ENCODE results near the gene RALGPS1.

GRCh38 chr9:126973651-126974529 lies 59.3 kb downstream of the RALGPS1 start:
- TF ChIP-seq CTCF (IDR thresholded peaks at IDR 0.05) (no peak), EP300 (IDR thresholded peaks at IDR 0.05) (no peak), POLR2A (IDR thresholded peaks at IDR 0.05) (no peak)

All from tibial nerve (tissue), 4 donors.